Measurements from ENCODE around the gene CNFN. TPM values are rescaled to one million over a fixed set of nuclear protein-coding genes. Genes with fewer than 3 reads are reported as not detected.

Gene CNFN
- total and polyA plus RNA-seq, 7 donors: 6.1 to 21.0 (median 9.7) TPM; not detected in 4

GRCh38 chr19:42386974-42387707, 3.0 kb downstream of the CNFN start:
- Histone ChIP-seq H3K27me3 (peaks cover 19 to 78% (median 42%) of the 10 kb centered on the region in 3 donors), H3K36me3 (no peaks in the 10 kb centered on the region), H3K9me3 (no peaks in the 10 kb centered on the region), H3K27ac (peak overlapping the region in 1 of 4 donors; percentile 49), H3K4me1 (peaks cover 0 to 10% (median 7%) of the 10 kb centered on the region in 4 donors), H3K4me3 (peak overlapping the region in 3 of 4 donors; percentile 29 to 46 (median 41))
- intact Hi-C loops (cut with DNase I): no loop called here
- 1 to 3% methylated on average over 48 of the region's 48 CpGs for WGBS, 2 donors
- DNase-seq: peak; percentile 74
- no peak for TF ChIP-seq EP300 (IDR thresholded peaks at IDR 0.05)
- peak in 3 of 4 experiments; percentile 24 to 35 (median 29) for TF ChIP-seq CTCF (IDR thresholded peaks at IDR 0.05)
- no peak for TF ChIP-seq POLR2A (IDR thresholded peaks at IDR 0.05)

GRCh38 chr19:42380155-42380554, 9.9 kb downstream of the CNFN start:
- TF ChIP-seq POLR2A (IDR thresholded peaks at IDR 0.05) (no peak), EP300 (IDR thresholded peaks at IDR 0.05) (no peak), CTCF (IDR thresholded peaks at IDR 0.05) (no peak), POLR2AphosphoS5 (IDR thresholded peaks at IDR 0.05) (no peak)
- intact Hi-C loops (cut with DNase I): no loop called here
- Histone ChIP-seq H3K27me3 (peaks cover 0 to 16% (median 0%) of the 10 kb centered on the region in 3 donors), H3K4me1 (no peaks in the 10 kb centered on the region), H3K27ac (no peak overlapping the region), H3K4me3 (no peak overlapping the region), H3K9me3 (no peaks in the 10 kb centered on the region), H3K36me3 (peaks cover 0 to 16% (median 3%) of the 10 kb centered on the region in 4 donors)
- WGBS, 2 donors: 70 to 82% methylated on average over 6 of the region's 6 CpGs
- no peak for DNase-seq

GRCh38 chr19:42378225-42379215, 11.6 kb downstream of the CNFN start:
- intact Hi-C loops (cut with DNase I): no loop called here
- Histone ChIP-seq H3K27me3 (peaks cover 0 to 8% (median 0%) of the 10 kb centered on the region in 3 donors), H3K9me3 (no peaks in the 10 kb centered on the region), H3K36me3 (peaks cover 0 to 27% (median 5%) of the 10 kb centered on the region in 4 donors), H3K4me1 (no peaks in the 10 kb centered on the region), H3K27ac (no peak overlapping the region), H3K4me3 (no peak overlapping the region)
- no peak for DNase-seq
- WGBS, 2 donors: 60 to 74% methylated on average over 17 of the region's 17 CpGs
- TF ChIP-seq EP300 (IDR thresholded peaks at IDR 0.05): no peak
- TF ChIP-seq POLR2A (IDR thresholded peaks at IDR 0.05): no peak
- TF ChIP-seq CTCF (IDR thresholded peaks at IDR 0.05): no peak
- TF ChIP-seq POLR2AphosphoS5 (IDR thresholded peaks at IDR 0.05): no peak

- DNase-seq: no peak
- Histone ChIP-seq H3K27ac (no peak overlapping the region), H3K36me3 (peaks cover 0 to 46% (median 6%) of the 10 kb centered on the region in 4 donors), H3K9me3 (no peaks in the 10 kb centered on the region), H3K4me1 (no peaks in the 10 kb centered on the region), H3K27me3 (no peaks in the 10 kb centered on the region), H3K4me3 (no peak overlapping the region)
- 95 to 96% methylated on average over 17 of the region's 17 CpGs for WGBS, 2 donors
- intact Hi-C loops (cut with DNase I): no loop called here
- no peak for TF ChIP-seq EP300 (IDR thresholded peaks at IDR 0.05)
- no peak for TF ChIP-seq POLR2A (IDR thresholded peaks at IDR 0.05)
- no peak for TF ChIP-seq CTCF (IDR thresholded peaks at IDR 0.05)
- no peak for TF ChIP-seq POLR2AphosphoS5 (IDR thresholded peaks at IDR 0.05)
Observed at GRCh38 chr19:42376177-42376555, 13.9 kb downstream of the CNFN start.
